Psoas muscle (tissue), 8 donors: ENCODE results near the gene FOXA3. TPM values are rescaled to one million over a fixed set of nuclear protein-coding genes. Genes with fewer than 3 reads are reported as not detected.

Experiments used
- ATAC-seq, 4 donors: fragments of 200-7000 bp; cut with Tn5 transposase; one replicate each; pipeline ENCODE4 v1.9.1; 2020; ENCODE audit warnings: moderate library complexity in 3 of 4, mild to moderate bottlenecking in 2 of 4
- DNase-seq, 2 donors: peaks; one replicate each; pipeline ENCODE4 v3.0.0-alpha.2; 2020
- H3K27ac ChIP-seq: fragments of 200-600 bp; one replicate; pipeline ENCODE4 v1.8.0; 2022
- H3K27me3 ChIP-seq, 3 donors: fragments of 200-600 bp in 1 of 3; one replicate each; pipeline versions ENCODE4 v1.6.1 to v1.8.0; 2013 to 2022; ENCODE audit warnings: low read length in 2 of 3, mild to moderate bottlenecking in 2 of 3, moderate library complexity in 1 of 3; ENCODE audit not compliant: insufficient read depth in 3 of 3
- H3K36me3 ChIP-seq, 2 donors: fragments of 200-600 bp in 1 of 2; one replicate each; pipeline versions ENCODE4 v1.6.1 to v1.8.0; 2013 to 2022; ENCODE audit warnings: low read depth in 1 of 2, mild to moderate bottlenecking in 1 of 2, moderate library complexity in 1 of 2; ENCODE audit not compliant: insufficient read depth in 1 of 2
- H3K4me1 ChIP-seq: fragments of 200-600 bp; one replicate; pipeline ENCODE4 v1.8.0; 2022
- H3K4me3 ChIP-seq: fragments of 200-600 bp; one replicate; pipeline ENCODE4 v1.8.0; 2022; ENCODE audit warnings: mild to moderate bottlenecking
- H3K9me3 ChIP-seq: fragments of 200-600 bp; one replicate; pipeline ENCODE4 v1.8.0; 2022
- CTCF ChIP-seq: fragments of 200-600 bp; IDR thresholded peaks from one replicate; pipeline ENCODE4 v1.8.0; 2022; ENCODE audit warnings: antibody characterized with exemption
- WGBS, 3 donors: extraction: QIAGEN DNeasy Blood & Tissue Kit; methylation state at CpG; one replicate each; pipeline versions ENCODE4 v1.1.6 to v1.1.7; 2013; 5-methylcytosine and 5-hydroxymethylcytosine counted together
- intact Hi-C, 2 donors: fragments of 100-400 bp; cut with DNase I; formaldehyde crosslinking; loops; one replicate each; pipeline versions ENCODE4 v1.11.0 to v1.14.2; 2022
- polyA plus RNA-seq, 3 donors: library from polyadenylated mRNA; stranded (reverse); fragments of 200-250 nt; gene quantifications; one replicate each; pipeline ENCODE4 v1.2.3, GENCODE V29; 2013
- total RNA-seq, 4 donors: library from RNA; stranded (reverse); fragmentation: NEBNext Ultra II Directional in 2 of 4; extraction: Animal tissue kit (Norgen Biotek cat#: 25700) in 2 of 4; gene quantifications; one replicate each; pipeline versions ENCODE4 v1.2.1 to v1.2.4, GENCODE V29; 2021 to 2023
- donor health status: healthy with polysubstance abuse.
- donor health status: DM: no; HTN: no; CAD: no; lungs with moderate emphysema.
- donor health status: Bipolar disorder and iron deficiency.
- donor health status: healthy.
- donor health status: DM: yes; HTN: yes; CAD: no.
- donor health status: DM: no; HTN: no; CAD: no.
- donor health status: DM: no; HTN: no; CAD: no.
- donor health status: DM: yes; HTN: yes; CAD: no.

FOXA3 gene
- total and polyA plus RNA-seq, 7 donors, result 0.05 to 0.35 (median 0.23) TPM; not detected in 4

GRCh38 chr19:45879971-45880370 is 15.8 kb downstream of the FOXA3 start:
- H3K4me1 ChIP-seq, result peaks cover 26% of the 10 kb centered on the region
- TF ChIP-seq CTCF, result no peak
- no peak overlapping the region for H3K27ac ChIP-seq
- peaks cover 0 to 17% of the 10 kb centered on the region in 2 donors for H3K36me3 ChIP-seq
- WGBS, 3 donors, result 23 to 61% (median 34%) methylated on average over 2 of the region's 2 CpGs
- ATAC-seq (no peak), DNase-seq (no peak)
- H3K27me3 ChIP-seq, result peaks cover 0 to 5% (median 4%) of the 10 kb centered on the region in 3 donors
- intact Hi-C loops, result no loop called here
- no peaks in the 10 kb centered on the region for H3K9me3 ChIP-seq
- H3K4me3 ChIP-seq, result no peak overlapping the region

GRCh38 chr19:45881082-45881908 is 17.2 kb downstream of the FOXA3 start:
- TF ChIP-seq CTCF, result no peak
- WGBS, 3 donors, result 80 to 88% (median 83%) methylated on average over 10 of the region's 10 CpGs

GRCh38 chr19:45881909-45882528 is 17.9 kb downstream of the FOXA3 start:
- DNase-seq, result no peak
- intact Hi-C loops, result no loop called here
- Histone ChIP-seq H3K4me1 (peaks cover 29% of the 10 kb centered on the region), H3K27ac (no peak overlapping the region), H3K9me3 (no peaks in the 10 kb centered on the region), H3K36me3 (peaks cover 0 to 17% of the 10 kb centered on the region in 2 donors), H3K27me3 (peaks cover 0 to 3% (median 1%) of the 10 kb centered on the region in 3 donors), H3K4me3 (peak overlapping the region; percentile 87)
- 51 to 63% (median 62%) methylated on average over 4 of the region's 4 CpGs for WGBS, 3 donors
- no peak for TF ChIP-seq CTCF
- no peak for ATAC-seq

More at GRCh38 chr19:45881082-45881908, 17.2 kb downstream of the FOXA3 start:
- Histone ChIP-seq H3K36me3 (peaks cover 0 to 17% of the 10 kb centered on the region in 2 donors), H3K4me1 (peaks cover 29% of the 10 kb centered on the region), H3K9me3 (no peaks in the 10 kb centered on the region), H3K27ac (no peak overlapping the region), H3K4me3 (no peak overlapping the region), H3K27me3 (peaks cover 0 to 4% (median 3%) of the 10 kb centered on the region in 3 donors)
- DNase-seq, result no peak
- ATAC-seq, result no peak
- intact Hi-C loops, result no loop called here

GRCh38 chr19:45882652-45883585 is 18.8 kb downstream of the FOXA3 start:
- peak overlapping the region; percentile 87 for H3K4me3 ChIP-seq
- 23 to 24% (median 24%) methylated on average over 45 to 47 of the region's 47 CpGs for WGBS, 3 donors
- H3K4me1 ChIP-seq, result peaks cover 29% of the 10 kb centered on the region

More at GRCh38 chr19:45882652-45883585, 18.8 kb downstream of the FOXA3 start:
- TF ChIP-seq CTCF, result peak; percentile 85
- peaks cover 0 to 17% of the 10 kb centered on the region in 2 donors for H3K36me3 ChIP-seq
- DNase-seq, result peak; percentile 82 to 89
- ATAC-seq, result peak; percentile 20 to 40 (median 30)
- no peaks in the 10 kb centered on the region for H3K9me3 ChIP-seq
- peaks cover 0 to 1% (median 0%) of the 10 kb centered on the region in 3 donors for H3K27me3 ChIP-seq
- intact Hi-C loops, result loop anchor here in 1 of 2 donors (1.0 kb wide), 1 partner anchor 66 kb away; no protein-coding TSS in a partner anchor
- peak overlapping the region; percentile 36 for H3K27ac ChIP-seq
